H1 (cell line): Measurements from ENCODE around the gene ZNF705A. TPM values are rescaled to one million over a fixed set of nuclear protein-coding genes. Genes with fewer than 3 reads are reported as not detected.

Source experiments
- CTCF ChIA-PET: fragments of 300-600 bp; sonication (Branson Sonifier 250); formaldehyde crosslinking; loops from one replicate; lab custom pipeline; 2021; ENCODE audit not compliant: partially characterized antibody; lab: Charles Lee
- POLR2A ChIA-PET: fragments of 300-600 bp; sonication (Branson Sonifier 250); formaldehyde crosslinking; loops from one replicate; lab custom pipeline; 2021; ENCODE audit warnings: inconsistent platforms; ENCODE audit not compliant: partially characterized antibody; lab: Charles Lee
- DNase-seq, 2 experiments: peaks; one replicate each; pipeline versions ENCODE4 v3.0.0 to v3.0.0-alpha.2; 2010 to 2022; ENCODE audit warnings: low spot score in 2 of 2, low read depth in 1 of 2, mixed read lengths in 1 of 2
- FAIRE-seq: peaks from 2 replicates; lab custom pipeline; 2011; peaks lifted over from hg19 to GRCh38; lab: Jason Lieb, UNC
- H2AFZ ChIP-seq: 2 replicates; pipeline ENCODE4 v1.8.1; 2012; ENCODE audit warnings: low read length, inconsistent platforms
- H2AK5ac ChIP-seq: 2 replicates; pipeline ENCODE4 v1.6.1; 2013; ENCODE audit warnings: low read depth, low read length
- H2BK120ac ChIP-seq: replicated peaks from 2 replicates; pipeline ENCODE3; 2013; ENCODE audit warnings: low read depth, low read length, inconsistent platforms
- H2BK12ac ChIP-seq: 2 replicates; pipeline ENCODE4 v1.6.1; 2013; ENCODE audit warnings: low read depth, low read length
- H2BK15ac ChIP-seq: 2 replicates; pipeline ENCODE4 v1.6.1; 2013; ENCODE audit warnings: low read length
- H2BK20ac ChIP-seq: 2 replicates; pipeline ENCODE4 v1.6.1; 2013; ENCODE audit warnings: low read length
- H2BK5ac ChIP-seq: 2 replicates; pipeline ENCODE4 v1.6.1; 2013; ENCODE audit warnings: low read depth, low read length
- H3K14ac ChIP-seq: 2 replicates; pipeline ENCODE4 v1.6.1; 2013; ENCODE audit warnings: inconsistent platforms; ENCODE audit not compliant: insufficient read length
- H3K18ac ChIP-seq: 2 replicates; pipeline ENCODE4 v1.6.1; 2013; ENCODE audit warnings: low read length; ENCODE audit errors: extremely low read depth
- H3K23ac ChIP-seq: 2 replicates; pipeline ENCODE4 v1.6.1; 2013; ENCODE audit warnings: inconsistent platforms; ENCODE audit not compliant: insufficient read length
- H3K23me2 ChIP-seq: 2 replicates; pipeline ENCODE4 v1.6.1; 2013; ENCODE audit warnings: low read depth, low read length
- H3K27ac ChIP-seq: 2 replicates; pipeline ENCODE4 v1.6.1; 2011; ENCODE audit warnings: low read depth, low read length, inconsistent platforms
- H3K27me3 ChIP-seq, 4 experiments: replicated peaks in 1 of 4; 1 replicate in 1 of 4; 2 replicates in 3 of 4; pipeline versions ENCODE4 v1.6.1 to v1.8.1; 2011 to 2013; ENCODE audit warnings: low read length in 3 of 4, mild to moderate bottlenecking in 3 of 4, inconsistent platforms in 2 of 4, mixed read lengths in 2 of 4, moderate library complexity in 1 of 4; ENCODE audit not compliant: control insufficient read depth in 3 of 4, insufficient read depth in 3 of 4; ENCODE audit errors: extremely low read depth in 1 of 4
- H3K36me3 ChIP-seq, 4 experiments: 2 replicates each; pipeline versions ENCODE4 v1.6.1 to v1.8.1; 2011 to 2013; ENCODE audit warnings: mild to moderate bottlenecking in 4 of 4, low read length in 3 of 4, moderate library complexity in 2 of 4, control low read depth in 1 of 4, inconsistent platforms in 1 of 4; ENCODE audit not compliant: insufficient read depth in 4 of 4, control insufficient read depth in 2 of 4
- H3K4ac ChIP-seq: replicated peaks from 2 replicates; pipeline ENCODE3; 2013; ENCODE audit warnings: low read length, low read depth, mixed read lengths, inconsistent platforms; ENCODE audit not compliant: insufficient read length
- H3K4me1 ChIP-seq, 4 experiments: replicated peaks in 1 of 4; 1 replicate in 1 of 4; 2 replicates in 3 of 4; pipeline versions ENCODE4 v1.6.1 to v1.8.1; 2011 to 2013; ENCODE audit warnings: low read length in 3 of 4, inconsistent platforms in 2 of 4, mixed read lengths in 1 of 4; ENCODE audit not compliant: insufficient read depth in 4 of 4, control insufficient read depth in 3 of 4
- H3K4me2 ChIP-seq, 2 experiments: 2 replicates each; pipeline versions ENCODE4 v1.6.1 to v1.8.1; 2011 to 2013; ENCODE audit warnings: low read depth in 2 of 2, low read length in 2 of 2, control low read depth in 1 of 2, inconsistent platforms in 1 of 2, mild to moderate bottlenecking in 1 of 2; ENCODE audit not compliant: insufficient read depth in 1 of 2
- H3K4me3 ChIP-seq, 4 experiments: fragments of 200-600, 300-600 bp in 1 of 4; sonication (generic), shearing (Covaris generic), sonication (Bioruptor Twin) in 1 of 4; 2 replicates each; pipeline versions ENCODE4 v1.5.1 to v1.8.1; 2011 to 2016; ENCODE audit warnings: low read length in 4 of 4, low read depth in 3 of 4, control low read depth in 2 of 4, inconsistent platforms in 2 of 4, mild to moderate bottlenecking in 2 of 4, mixed read lengths in 1 of 4, moderate library complexity in 1 of 4; ENCODE audit not compliant: insufficient read depth in 2 of 4; ENCODE audit errors: extremely low read depth in 1 of 4
- H3K56ac ChIP-seq: replicated peaks from 2 replicates; pipeline ENCODE3; 2013; ENCODE audit warnings: low read depth, mild to moderate bottlenecking, mixed read lengths, low read length, inconsistent platforms; ENCODE audit not compliant: insufficient read length
- H3K79me1 ChIP-seq: 2 replicates; pipeline ENCODE4 v1.6.1; 2013; ENCODE audit warnings: low read depth, low read length, control low read depth
- H3K79me2 ChIP-seq, 2 experiments: 2 replicates each; pipeline versions ENCODE4 v1.6.1 to v1.8.1; 2012 to 2013; ENCODE audit warnings: low read length in 2 of 2, mild to moderate bottlenecking in 2 of 2, inconsistent platforms in 1 of 2; ENCODE audit not compliant: insufficient read depth in 2 of 2, control insufficient read depth in 1 of 2
- H3K9ac ChIP-seq, 4 experiments: replicated peaks in 1 of 4; 1 replicate in 1 of 4; 2 replicates in 3 of 4; pipeline versions ENCODE4 v1.6.1 to v1.8.1; 2011 to 2013; ENCODE audit warnings: low read depth in 3 of 4, low read length in 3 of 4, control low read depth in 2 of 4, mild to moderate bottlenecking in 2 of 4, moderate library complexity in 2 of 4, inconsistent platforms in 1 of 4; ENCODE audit errors: extremely low read depth in 1 of 4
- H3K9me3 ChIP-seq, 2 experiments: 2 replicates each; pipeline versions ENCODE4 v1.6.1 to v1.8.1; 2012 to 2013; ENCODE audit warnings: mild to moderate bottlenecking in 2 of 2, moderate library complexity in 2 of 2, control low read depth in 1 of 2, inconsistent platforms in 1 of 2, low read depth in 1 of 2, low read length in 1 of 2, mixed read lengths in 1 of 2; ENCODE audit not compliant: insufficient read depth in 2 of 2
- H4K20me1 ChIP-seq, 2 experiments: replicated peaks in 1 of 2; 2 replicates each; pipeline versions ENCODE3 to v1.8.1; 2011 to 2013; ENCODE audit warnings: inconsistent platforms in 2 of 2, low read length in 2 of 2, mild to moderate bottlenecking in 1 of 2; ENCODE audit not compliant: insufficient read depth in 2 of 2, control insufficient read depth in 1 of 2
- H4K5ac ChIP-seq: 2 replicates; pipeline ENCODE4 v1.6.1; 2013; ENCODE audit warnings: low read length, low read depth, mixed read lengths, inconsistent platforms; ENCODE audit not compliant: insufficient read length
- H4K8ac ChIP-seq: 2 replicates; pipeline ENCODE4 v1.8.0; 2013; ENCODE audit warnings: mild to moderate bottlenecking, moderate library complexity, low read length, inconsistent platforms; ENCODE audit not compliant: insufficient read depth; ENCODE audit errors: extremely low read depth
- H4K91ac ChIP-seq: replicated peaks from 2 replicates; pipeline ENCODE3; 2013; ENCODE audit warnings: low read length, mixed read lengths, inconsistent platforms; ENCODE audit not compliant: insufficient read length
- CBX8 ChIP-seq: fragments of 300-800, 300-1000 bp; sonication (generic); IDR thresholded peaks from 2 replicates; pipeline ENCODE4 v1.7.1; 2016; ENCODE audit warnings: low read depth, low read length, borderline replicate concordance
- E2F6 ChIP-seq: IDR thresholded peaks from 2 replicates; pipeline ENCODE4 v1.6.1; 2012; ENCODE audit warnings: inconsistent platforms
- GABPA ChIP-seq: IDR thresholded peaks from 2 replicates; pipeline ENCODE4 v1.6.1; 2011; ENCODE audit warnings: mild to moderate bottlenecking, low read length, moderate library complexity, borderline replicate concordance; ENCODE audit not compliant: insufficient read depth
- HDAC6 ChIP-seq: IDR thresholded peaks from one replicate; pipeline ENCODE4 v1.7.1; 2012; ENCODE audit warnings: low read depth, mild to moderate bottlenecking, inconsistent platforms, low read length, moderate library complexity
- JUND ChIP-seq: IDR thresholded peaks from 2 replicates; pipeline ENCODE4 v1.6.1; 2011; ENCODE audit warnings: mild to moderate bottlenecking, improper control_type of control experiment, low read length
- KDM1A ChIP-seq: fragments of 200-600, 300-600 bp; sonication (generic); IDR thresholded peaks from 2 replicates; pipeline ENCODE4 v1.7.1; 2016; ENCODE audit warnings: mild to moderate bottlenecking, low read length, borderline replicate concordance
- MAX ChIP-seq: IDR thresholded peaks from 2 replicates; pipeline ENCODE4 v1.6.1; 2012; ENCODE audit warnings: inconsistent platforms
- TBP ChIP-seq: IDR thresholded peaks from 2 replicates; pipeline ENCODE4 v1.6.1; 2011; ENCODE audit warnings: low read depth, low read length, improper control_type of control experiment
- YY1 ChIP-seq: IDR thresholded peaks from 2 replicates; pipeline ENCODE4 v1.6.1; 2011; ENCODE audit warnings: low read depth, mild to moderate bottlenecking, low read length
- WGBS, 2 experiments: shearing (Covaris generic) in 1 of 2; methylation state at CpG; one replicate each; pipeline versions ENCODE4 v1.1.6 to v1.1.7; 2013 to 2015; ENCODE audit warnings: low lambda C conversion rate in 2 of 2, mixed read lengths in 2 of 2, inconsistent platforms in 1 of 2, low coverage in 1 of 2, missing lambda C conversion rate in 1 of 2; ENCODE audit not compliant: insufficient replicate concordance in 2 of 2, insufficient coverage in 1 of 2, insufficient read length in 1 of 2; ENCODE audit errors: extremely low coverage in 1 of 2, missing lambda C conversion rate in 1 of 2; 5-methylcytosine and 5-hydroxymethylcytosine counted together
- polyA plus RNA-seq, 7 experiments: library from polyadenylated mRNA; depleted of rRNA in 3 of 7; stranded (reverse) in 5 of 7; unstranded in 2 of 7; fragments of >200 nt in 5 of 7; fragments of 200-250 nt in 2 of 7; gene quantifications; 1 replicate in 5 of 7; 2 replicates in 1 of 7; 4 replicates in 1 of 7; pipeline versions ENCODE4 v1.2.1 to v1.2.3, GENCODE V29; 2011 to 2013; ENCODE audit warnings: missing spikeins in 2 of 7, mixed read lengths in 2 of 7
- total RNA-seq: library from RNA; stranded (reverse); fragmentation: NEBNext Ultra II Directional; extraction: Animal tissue kit (Norgen Biotek cat#: 25700); gene quantifications from 2 replicates; pipeline ENCODE4 v1.2.1, GENCODE V29; 2021
- TF ChIP-seq, protein P1 (sequence below), 3 experiments: IDR thresholded peaks; 1 replicate in 2 of 3; 2 replicates in 1 of 3; pipeline versions ENCODE4 v1.5.1 to v1.6.1; 2011; ENCODE audit warnings: low read length in 3 of 3, mild to moderate bottlenecking in 3 of 3, inconsistent platforms in 2 of 3, low read depth in 1 of 3, moderate library complexity in 1 of 3; ENCODE audit not compliant: insufficient read depth in 1 of 3; ENCODE audit errors: control extremely low read depth in 1 of 3

ZNF705A gene
- total and polyA plus RNA-seq, 2 of the 8 experiments (the other 6 are each of a cell fraction or from before 2014, with no cell fraction given) = not detected

DNA sequence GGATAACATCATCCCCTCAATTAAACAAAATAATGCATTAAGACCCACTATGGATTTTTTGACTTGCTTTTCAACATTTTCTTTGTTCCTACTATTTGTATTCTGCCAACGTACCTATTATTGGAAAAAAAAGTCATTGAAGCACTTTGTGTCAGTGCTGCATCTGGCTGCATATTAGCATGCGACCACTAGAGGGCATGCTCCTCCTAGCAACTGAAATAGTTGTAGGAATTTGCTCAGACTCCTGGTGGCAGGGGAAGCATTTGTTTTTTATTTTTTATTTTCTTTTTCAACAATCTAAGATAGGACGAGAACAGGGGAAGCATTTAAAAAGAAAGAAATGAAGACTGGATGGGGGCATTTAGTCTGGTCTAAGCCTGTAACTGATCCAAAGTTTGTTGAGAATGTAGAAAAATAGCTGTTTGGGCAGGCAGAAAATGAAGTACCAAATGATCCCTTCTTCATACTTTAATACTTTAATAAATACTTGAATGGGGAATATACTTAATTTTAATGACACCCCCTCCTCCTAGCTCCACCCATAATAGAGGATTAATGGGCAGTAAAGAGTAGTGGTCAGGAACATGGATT lies 47.9 kb upstream of the ZNF705A start:
- no peak overlapping the region for H3K18ac ChIP-seq
- no peaks in the 10 kb centered on the region for H3K27me3 ChIP-seq
- FAIRE-seq (peak; percentile 98), DNase-seq (peak; percentile 23 to 86)
- no peak overlapping the region for H2AK5ac ChIP-seq
- H3K27ac ChIP-seq = no peak overlapping the region
- H2BK15ac ChIP-seq = no peak overlapping the region
- H2BK5ac ChIP-seq = no peak overlapping the region
- no peak overlapping the region for H3K4ac ChIP-seq
- H3K79me1 ChIP-seq = no peaks in the 10 kb centered on the region
- H3K4me3 ChIP-seq = no peak overlapping the region
- no peaks in the 10 kb centered on the region for H4K20me1 ChIP-seq
- no peak overlapping the region for H3K4me2 ChIP-seq
- peak overlapping the region; percentile 52; the same call in 1 of the 2 replicates for H2AFZ ChIP-seq
- POLR2A ChIA-PET = no interaction called here
- 25% methylated on average over 3 of the region's 3 CpGs; no CpG with 5 or more reads in 1 of the 2 experiments for WGBS, 2 experiments
- no peak overlapping the region for H3K14ac ChIP-seq
- H4K8ac ChIP-seq = no peak overlapping the region
- no peaks in the 10 kb centered on the region for H3K36me3 ChIP-seq
- H2BK12ac ChIP-seq = no peak overlapping the region
- peak overlapping the region; percentile 30 for H4K5ac ChIP-seq
- H3K56ac ChIP-seq = no peak overlapping the region
- no peak overlapping the region for H4K91ac ChIP-seq
- H3K9ac ChIP-seq = no peak overlapping the region
- no peaks in the 10 kb centered on the region; a peak in 1 of 4 replicates for H3K9me3 ChIP-seq
- no peaks in the 10 kb centered on the region for H3K23me2 ChIP-seq
- no peak overlapping the region for H2BK20ac ChIP-seq
- CTCF ChIA-PET = interaction anchor here (0.7 to 6.7 kb wide), 19 partner anchors 10 to 466 kb away, joined by 3 to 46 read pairs (median 4); partner anchors contain the start of gene CLEC4A
- H3K23ac ChIP-seq = no peak overlapping the region
- H3K4me1 ChIP-seq = no peaks in the 10 kb centered on the region
- no peak overlapping the region for H2BK120ac ChIP-seq
- H3K79me2 ChIP-seq = no peaks in the 10 kb centered on the region
- TF ChIP-seq, protein P1, sequence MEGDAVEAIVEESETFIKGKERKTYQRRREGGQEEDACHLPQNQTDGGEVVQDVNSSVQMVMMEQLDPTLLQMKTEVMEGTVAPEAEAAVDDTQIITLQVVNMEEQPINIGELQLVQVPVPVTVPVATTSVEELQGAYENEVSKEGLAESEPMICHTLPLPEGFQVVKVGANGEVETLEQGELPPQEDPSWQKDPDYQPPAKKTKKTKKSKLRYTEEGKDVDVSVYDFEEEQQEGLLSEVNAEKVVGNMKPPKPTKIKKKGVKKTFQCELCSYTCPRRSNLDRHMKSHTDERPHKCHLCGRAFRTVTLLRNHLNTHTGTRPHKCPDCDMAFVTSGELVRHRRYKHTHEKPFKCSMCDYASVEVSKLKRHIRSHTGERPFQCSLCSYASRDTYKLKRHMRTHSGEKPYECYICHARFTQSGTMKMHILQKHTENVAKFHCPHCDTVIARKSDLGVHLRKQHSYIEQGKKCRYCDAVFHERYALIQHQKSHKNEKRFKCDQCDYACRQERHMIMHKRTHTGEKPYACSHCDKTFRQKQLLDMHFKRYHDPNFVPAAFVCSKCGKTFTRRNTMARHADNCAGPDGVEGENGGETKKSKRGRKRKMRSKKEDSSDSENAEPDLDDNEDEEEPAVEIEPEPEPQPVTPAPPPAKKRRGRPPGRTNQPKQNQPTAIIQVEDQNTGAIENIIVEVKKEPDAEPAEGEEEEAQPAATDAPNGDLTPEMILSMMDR (IDR thresholded peaks at IDR 0.05; ENCODE audit: control extremely low read depth in 1 of 3, insufficient read depth in 1 of 3, low read depth in 1 of 3, low read length in 3 of 3) = peak; percentile 15 to 99 (median 94)
- TF ChIP-seq HDAC6 = no peak
- peak; percentile 21; the same call in 1 of the 2 replicates for TF ChIP-seq MAX
- TF ChIP-seq KDM1A = no peak
- no peak for TF ChIP-seq E2F6
- TF ChIP-seq JUND = no peak
- TF ChIP-seq TBP = no peak
- no peak for TF ChIP-seq GABPA
- TF ChIP-seq CBX8 = no peak
- TF ChIP-seq YY1 = no peak
